ENCODE results near the gene KCNH2. TPM values are rescaled to one million over a fixed set of nuclear protein-coding genes. Genes with fewer than 3 reads are reported as not detected.

Gene KCNH2
- total RNA-seq, 1 experiment from 2014 or later, result 1.5 TPM

DNA sequence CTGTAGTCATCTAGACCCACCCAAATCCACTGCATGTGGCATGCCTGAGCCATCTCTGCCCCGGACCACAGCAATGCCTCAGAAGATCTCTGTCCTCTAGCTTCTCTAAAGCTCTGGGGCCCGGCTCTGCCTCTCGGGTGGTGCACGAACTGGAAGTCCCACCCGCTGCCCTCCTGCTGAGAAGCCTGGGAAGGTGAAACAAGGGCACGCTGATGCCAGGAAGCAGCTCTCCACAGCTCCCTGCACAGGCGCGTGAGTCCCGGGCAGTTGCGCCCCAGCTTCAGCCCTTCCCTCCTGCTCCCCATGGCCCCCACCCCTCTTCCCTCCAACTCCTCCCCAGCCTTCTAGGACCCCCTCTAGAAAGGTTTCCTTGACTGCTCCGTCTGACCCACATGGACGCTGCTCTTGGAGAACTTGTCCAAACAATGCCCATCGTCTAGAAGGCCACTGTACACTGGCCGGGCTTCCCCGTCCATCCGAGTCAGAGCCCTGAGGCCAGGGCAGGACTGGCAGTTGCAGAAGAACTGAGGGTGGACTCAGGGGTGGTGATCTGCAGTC lies 12.8 kb downstream of the KCNH2 start:
- ChIA-PET POLR2A (ENCODE audit: low non-redundant PET) (interaction anchor here (0.6 kb wide), 1 partner anchor 30 kb away, joined by 3 read pairs; no protein-coding TSS in a partner anchor), CTCF (interaction anchor here (0.6 to 1.4 kb wide), 3 partner anchors 9 to 97 kb away, joined by 3 to 8 read pairs (median 4); no protein-coding TSS in a partner anchor)
- no peak overlapping the region for H3K27ac ChIP-seq (ENCODE audit: low read depth, low read length, poor library complexity, severe bottlenecking)
- H3K27me3 ChIP-seq (replicated peaks; ENCODE audit: insufficient read depth, low read depth, low read length, poor library complexity), result no peaks in the 10 kb centered on the region
- no peak overlapping the region for H3K4me3 ChIP-seq (ENCODE audit: low read depth, low read length, poor library complexity, severe bottlenecking)
- H3K36me3 ChIP-seq (ENCODE audit: insufficient read depth, low read length, poor library complexity, severe bottlenecking), result no peaks in the 10 kb centered on the region
- no peaks in the 10 kb centered on the region for H3K9me3 ChIP-seq (ENCODE audit: low read depth, low read length, poor library complexity, severe bottlenecking)
- no peak for DNase-seq (ENCODE audit: low spot score)
- TF ChIP-seq EZH2 (IDR thresholded peaks at IDR 0.05; ENCODE audit: borderline replicate concordance, low read depth, low read length, poor library complexity, severe bottlenecking), result no peak
- TF ChIP-seq CTCF (conservative IDR thresholded peaks at IDR 0.05; ENCODE audit: low read depth, low read length), result no peak
- no TSS peak for BruUV-seq (replicated peaks)
- intact Hi-C loops (cut with micrococcal nuclease; ENCODE audit: unreplicated experiment), result no loop called here
- peaks cover 8% of the 10 kb centered on the region for H3K4me1 ChIP-seq (ENCODE audit: insufficient read depth, low read length, poor library complexity, severe bottlenecking)

- H3K9me3 ChIP-seq (ENCODE audit: low read depth, low read length, poor library complexity, severe bottlenecking), result no peaks in the 10 kb centered on the region
- peaks cover 8% of the 10 kb centered on the region for H3K4me1 ChIP-seq (ENCODE audit: insufficient read depth, low read length, poor library complexity, severe bottlenecking)
- peak; percentile 30 for DNase-seq (ENCODE audit: low spot score)
- no peak overlapping the region for H3K27ac ChIP-seq (ENCODE audit: low read depth, low read length, poor library complexity, severe bottlenecking)
- intact Hi-C loops (cut with micrococcal nuclease; ENCODE audit: unreplicated experiment), result no loop called here
- POLR2A ChIA-PET (ENCODE audit: low non-redundant PET), result interaction anchor here (0.6 kb wide), 1 partner anchor 30 kb away, joined by 3 read pairs; no protein-coding TSS in a partner anchor
- CTCF ChIA-PET, result interaction anchor here (0.6 to 1.4 kb wide), 3 partner anchors 10 to 98 kb away, joined by 3 to 8 read pairs (median 4); no protein-coding TSS in a partner anchor
- no peaks in the 10 kb centered on the region for H3K27me3 ChIP-seq (replicated peaks; ENCODE audit: insufficient read depth, low read depth, low read length, poor library complexity)
- BruUV-seq (replicated peaks), result no TSS peak
- no peak overlapping the region for H3K4me3 ChIP-seq (ENCODE audit: low read depth, low read length, poor library complexity, severe bottlenecking)
- no peaks in the 10 kb centered on the region for H3K36me3 ChIP-seq (ENCODE audit: insufficient read depth, low read length, poor library complexity, severe bottlenecking)
- no peak for TF ChIP-seq CTCF (conservative IDR thresholded peaks at IDR 0.05; ENCODE audit: low read depth, low read length)
Measured at GRCh38 chr7:150964593-150965111, 13.5 kb downstream of the KCNH2 start.

DNA sequence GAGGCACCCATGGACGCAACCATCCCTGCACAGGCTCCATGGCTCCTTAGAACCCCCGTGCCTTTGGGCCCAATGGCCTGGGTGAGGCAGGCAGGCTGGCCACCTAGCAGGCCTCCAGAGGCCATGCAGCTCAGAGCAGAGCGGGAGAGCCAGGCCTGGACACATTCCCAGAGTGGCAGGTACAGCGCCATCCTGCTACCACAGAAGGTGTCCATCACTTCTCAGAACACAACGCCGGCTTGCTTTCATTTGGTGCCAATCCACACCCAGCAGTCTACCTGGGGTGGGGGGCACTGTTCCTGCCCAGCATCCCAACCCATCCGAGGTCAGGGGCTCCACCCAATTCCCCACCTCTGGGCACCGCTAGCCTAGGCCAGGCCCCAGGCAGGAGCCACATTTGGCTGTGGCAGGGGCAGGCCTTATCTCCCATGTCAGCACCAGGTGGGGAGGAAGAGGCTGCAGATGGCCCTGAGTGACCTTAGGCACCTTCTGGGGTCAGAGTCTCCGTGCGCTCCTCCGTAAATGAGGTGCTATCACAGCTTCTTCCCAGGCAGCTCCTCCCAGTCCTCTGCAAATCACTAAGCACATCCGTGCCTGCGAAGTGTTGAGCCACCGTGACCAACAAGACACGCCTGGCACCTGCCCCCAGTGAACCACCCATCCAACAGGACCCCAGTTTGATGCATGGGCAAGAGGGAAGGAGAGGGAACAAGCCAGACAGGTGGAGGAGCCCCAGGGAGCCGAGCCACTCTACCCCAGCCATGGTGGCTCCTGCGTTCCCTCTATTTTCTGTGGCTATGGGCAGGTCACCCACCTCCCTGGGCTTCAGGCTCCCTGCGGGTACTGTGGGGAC lies 14.2 kb downstream of the KCNH2 start:
- Histone ChIP-seq H3K4me3 (ENCODE audit: low read depth, low read length, poor library complexity, severe bottlenecking) (no peak overlapping the region), H3K4me1 (ENCODE audit: insufficient read depth, low read length, poor library complexity, severe bottlenecking) (peaks cover 8% of the 10 kb centered on the region), H3K36me3 (ENCODE audit: insufficient read depth, low read length, poor library complexity, severe bottlenecking) (no peaks in the 10 kb centered on the region), H3K9me3 (ENCODE audit: low read depth, low read length, poor library complexity, severe bottlenecking) (no peaks in the 10 kb centered on the region), H3K27me3 (replicated peaks; ENCODE audit: insufficient read depth, low read depth, low read length, poor library complexity) (no peaks in the 10 kb centered on the region), H3K27ac (ENCODE audit: low read depth, low read length, poor library complexity, severe bottlenecking) (no peak overlapping the region)
- TF ChIP-seq EZH2 (IDR thresholded peaks at IDR 0.05; ENCODE audit: borderline replicate concordance, low read depth, low read length, poor library complexity, severe bottlenecking) (no peak), CTCF (conservative IDR thresholded peaks at IDR 0.05; ENCODE audit: low read depth, low read length) (no peak)
- BruUV-seq (replicated peaks), result no TSS peak
- ChIA-PET POLR2A (ENCODE audit: low non-redundant PET) (no interaction called here), CTCF (interaction anchor here (0.6 kb wide), 1 partner anchor 145 kb away, joined by 5 read pairs; no protein-coding TSS in a partner anchor)
- intact Hi-C loops (cut with micrococcal nuclease; ENCODE audit: unreplicated experiment), result loop anchor here (1.0 to 2.0 kb wide), 2 partner anchors 22 to 49 kb away; no protein-coding TSS in a partner anchor
- no peak for DNase-seq (ENCODE audit: low spot score)
